ENCODE measurements around the gene ZFP36. TPM values are rescaled to one million over a fixed set of nuclear protein-coding genes. Genes with fewer than 3 reads are reported as not detected.
A peak's percentile ranks its signal among the peaks of the same experiment; 100 is the strongest.

Gene ZFP36
- total and polyA plus RNA-seq, 12 donors = 5.7 to 193 (median 86.7) TPM

GRCh38 chr19:39411081-39411831, 4.6 kb downstream of the ZFP36 start:
- peak in 6 of 7 donors; percentile 53 to 80 (median 60) for DNase-seq
- no peaks in the 10 kb centered on the region for H3K27me3 ChIP-seq
- peaks cover 8 to 24% of the 10 kb centered on the region in 2 donors for H3K4me1 ChIP-seq (replicated peaks in 1 of 2)
- peak overlapping the region; percentile 89 to 96 (median 93) for H3K27ac ChIP-seq
- H3K4me3 ChIP-seq = peak overlapping the region in 1 of 4 donors; percentile 95
- H3K9me3 ChIP-seq (replicated peaks in 1 of 3) = no peaks in the 10 kb centered on the region
- TF ChIP-seq, protein P1, sequence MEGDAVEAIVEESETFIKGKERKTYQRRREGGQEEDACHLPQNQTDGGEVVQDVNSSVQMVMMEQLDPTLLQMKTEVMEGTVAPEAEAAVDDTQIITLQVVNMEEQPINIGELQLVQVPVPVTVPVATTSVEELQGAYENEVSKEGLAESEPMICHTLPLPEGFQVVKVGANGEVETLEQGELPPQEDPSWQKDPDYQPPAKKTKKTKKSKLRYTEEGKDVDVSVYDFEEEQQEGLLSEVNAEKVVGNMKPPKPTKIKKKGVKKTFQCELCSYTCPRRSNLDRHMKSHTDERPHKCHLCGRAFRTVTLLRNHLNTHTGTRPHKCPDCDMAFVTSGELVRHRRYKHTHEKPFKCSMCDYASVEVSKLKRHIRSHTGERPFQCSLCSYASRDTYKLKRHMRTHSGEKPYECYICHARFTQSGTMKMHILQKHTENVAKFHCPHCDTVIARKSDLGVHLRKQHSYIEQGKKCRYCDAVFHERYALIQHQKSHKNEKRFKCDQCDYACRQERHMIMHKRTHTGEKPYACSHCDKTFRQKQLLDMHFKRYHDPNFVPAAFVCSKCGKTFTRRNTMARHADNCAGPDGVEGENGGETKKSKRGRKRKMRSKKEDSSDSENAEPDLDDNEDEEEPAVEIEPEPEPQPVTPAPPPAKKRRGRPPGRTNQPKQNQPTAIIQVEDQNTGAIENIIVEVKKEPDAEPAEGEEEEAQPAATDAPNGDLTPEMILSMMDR (IDR thresholded peaks at IDR 0.05) = no peak
- TF ChIP-seq POLR2A (IDR thresholded peaks at IDR 0.05) = peak; percentile 38 to 50
- intact Hi-C loops (cut with DNase I) = no loop called here
- peaks cover 0 to 16% of the 10 kb centered on the region in 2 donors for H3K36me3 ChIP-seq (replicated peaks in 1 of 2)
- 12 to 21% (median 20%) methylated on average over 9 of the region's 9 CpGs for WGBS, 4 donors

DNA sequence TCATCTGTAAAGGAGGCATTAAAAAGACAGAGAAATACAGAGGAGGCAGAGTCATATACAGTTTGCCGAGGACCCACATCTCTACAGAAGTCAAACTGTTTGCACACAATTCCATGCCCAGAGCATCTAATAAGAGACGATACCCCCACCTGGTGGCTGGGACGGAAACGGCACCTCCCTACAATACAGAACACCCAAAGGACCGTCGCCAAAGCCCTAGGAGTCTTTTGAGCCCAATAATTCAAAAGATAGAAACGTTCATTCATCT, 5.1 kb downstream of the ZFP36 start:
- intact Hi-C loops (cut with DNase I) = no loop called here
- Histone ChIP-seq H3K36me3 (replicated peaks in 1 of 2) (peaks cover 0 to 16% of the 10 kb centered on the region in 2 donors), H3K4me1 (replicated peaks in 1 of 2) (peaks cover 8 to 24% of the 10 kb centered on the region in 2 donors), H3K9me3 (replicated peaks in 1 of 3) (no peaks in the 10 kb centered on the region), H3K27ac (peak overlapping the region; percentile 89 to 96 (median 93)), H3K4me3 (peak overlapping the region in 1 of 4 donors; percentile 95), H3K27me3 (no peaks in the 10 kb centered on the region)
- TF ChIP-seq, protein P1 (IDR thresholded peaks at IDR 0.05) = peak; percentile 83 to 99 (median 96)
- no peak for TF ChIP-seq POLR2A (IDR thresholded peaks at IDR 0.05)
- 0 to 1% (median 0%) methylated on average over 7 of the region's 7 CpGs for WGBS, 4 donors
- peak; percentile 90 to 98 (median 95) for DNase-seq

DNA sequence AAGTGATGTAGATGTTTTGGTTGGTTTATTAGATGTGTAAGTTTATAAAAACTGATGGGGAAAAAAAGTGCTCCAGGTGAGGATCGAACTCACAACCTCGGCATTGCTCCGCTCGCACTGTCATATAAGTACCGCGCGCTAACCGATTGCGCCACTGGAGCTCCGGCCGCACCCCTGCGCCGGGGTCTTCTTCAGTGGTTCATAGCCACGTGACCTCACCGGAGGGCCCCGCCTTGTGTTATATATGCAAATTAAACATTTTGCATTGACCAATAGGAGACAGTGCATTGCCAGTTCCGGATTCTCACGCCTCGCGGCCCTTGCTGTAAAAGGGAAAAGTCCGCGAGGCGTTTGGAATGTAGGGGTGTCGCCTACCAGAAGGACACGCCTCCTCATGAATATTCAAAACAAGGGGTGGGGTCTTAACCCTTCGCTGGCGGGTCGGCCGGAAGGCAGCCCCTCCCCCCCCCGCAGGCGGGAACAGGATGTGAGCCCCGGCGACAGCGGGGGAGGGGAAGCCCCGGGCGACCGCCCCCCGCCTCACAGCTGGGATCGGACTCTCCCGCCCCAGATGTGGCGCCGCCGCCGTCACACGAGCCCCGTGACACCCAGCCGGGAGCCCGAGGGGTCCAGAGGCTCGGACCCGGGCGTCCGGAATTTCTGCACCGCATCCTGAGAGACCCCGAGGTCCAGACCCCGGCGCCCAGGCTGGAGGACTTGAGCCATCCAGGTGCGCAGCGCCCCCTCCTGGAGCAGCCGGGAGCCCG, 5.6 kb downstream of the ZFP36 start, which contains the start of gene PLEKHG2:
Gene PLEKHG2 (plus strand): TSS at position 570 of the 767 bp plus-strand sequence. CDS start 1,418 bp downstream, outside the sequence.
- Histone ChIP-seq H3K4me3 (peak within 1 kb of the TSS in 3 of 4 donors; percentile 60 to 95 (median 74)), H3K36me3 (replicated peaks in 1 of 2) (peaks cover 0 to 16% of the 10 kb centered on the region in 2 donors), H3K27me3 (no peaks in the 10 kb centered on the region), H3K4me1 (replicated peaks in 1 of 2) (peaks cover 8 to 24% of the 10 kb centered on the region in 2 donors), H3K27ac (peak within 1 kb of the TSS; percentile 89 to 96 (median 93)), H3K9me3 (replicated peaks in 1 of 3) (no peaks in the 10 kb centered on the region)
- TF ChIP-seq, protein P1 (IDR thresholded peaks at IDR 0.05) = peak; percentile 70 to 78 (median 78)
- peak; percentile 89 to 97 for TF ChIP-seq POLR2A (IDR thresholded peaks at IDR 0.05)
- 0 to 1% (median 0%) methylated on average over 25 to 60 of the region's 60 CpGs for WGBS, 4 donors
- peak; percentile 92 to 99 (median 98) for DNase-seq
- intact Hi-C loops (cut with DNase I) = no loop called here

DNA sequence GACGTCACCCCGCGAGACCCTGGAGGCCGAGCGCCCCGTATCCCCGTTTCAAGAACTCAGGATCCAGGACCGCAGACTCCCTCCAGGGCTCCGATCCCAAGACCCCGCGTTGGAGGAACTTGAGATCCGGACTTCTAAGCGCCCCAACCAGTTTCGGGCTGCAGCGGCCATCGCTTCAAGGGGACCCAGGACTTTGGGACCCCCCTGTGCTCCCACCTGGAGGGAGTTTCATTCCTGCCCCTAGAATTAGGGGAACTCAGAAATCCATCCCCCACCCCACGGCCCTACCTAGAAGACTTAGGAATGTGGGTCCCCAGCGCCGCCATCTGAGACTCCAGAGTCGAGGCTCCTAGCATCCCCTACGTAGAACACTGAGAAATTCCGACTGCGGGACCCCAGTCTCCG, 6.2 kb downstream of the ZFP36 start:
- TF ChIP-seq POLR2A (IDR thresholded peaks at IDR 0.05) = peak in 1 of 2 donors; percentile 21
- TF ChIP-seq, protein P1 (IDR thresholded peaks at IDR 0.05) = peak in 1 of 6 experiments; percentile 9
- DNase-seq = peak in 3 of 7 donors; percentile 59 to 78 (median 75)
- Histone ChIP-seq H3K36me3 (replicated peaks in 1 of 2) (peaks cover 0 to 16% of the 10 kb centered on the region in 2 donors), H3K4me1 (replicated peaks in 1 of 2) (peaks cover 8 to 24% of the 10 kb centered on the region in 2 donors), H3K27ac (peak overlapping the region in 4 of 5 donors; percentile 52 to 93 (median 72)), H3K27me3 (no peaks in the 10 kb centered on the region), H3K9me3 (replicated peaks in 1 of 3) (no peaks in the 10 kb centered on the region), H3K4me3 (peak overlapping the region in 3 of 4 donors; percentile 60 to 75 (median 74))
- 0% methylated on average over 15 to 24 of the region's 24 CpGs; no CpG with 5 or more reads in 1 of the 4 donors for WGBS, 4 donors
- intact Hi-C loops (cut with DNase I) = no loop called here

Data from adrenal gland (tissue), 12 donors.